Peyer's patch (tissue), 4 donors: ENCODE measurements around the gene FNDC11. TPM values are rescaled to one million over a fixed set of nuclear protein-coding genes. Genes with fewer than 3 reads are reported as not detected.

Experiments used
- DNase-seq, 3 donors: peaks; one replicate each; pipeline ENCODE4 v3.0.0-alpha.2; 2017 to 2019
- H3K27ac ChIP-seq, 4 donors: fragments of 200-600 bp; sonication (generic); one replicate each; pipeline ENCODE4 v1.5.1; 2016 to 2019
- H3K27me3 ChIP-seq, 2 donors: fragments of 200-600 bp; sonication (generic); one replicate each; pipeline ENCODE4 v1.5.1; 2019
- H3K36me3 ChIP-seq, 3 donors: fragments of 200-600 bp; sonication (generic); one replicate each; pipeline ENCODE4 v1.5.1; 2016 to 2019
- H3K4me1 ChIP-seq, 4 donors: fragments of 200-600 bp; sonication (generic); one replicate each; pipeline ENCODE4 v1.5.1; 2016 to 2019
- H3K4me3 ChIP-seq, 4 donors: fragments of 200-600 bp; sonication (generic); 1 replicate in 3 of 4; 2 replicates in 1 of 4; pipeline ENCODE4 v1.5.1; 2016 to 2019; ENCODE audit warnings: mild to moderate bottlenecking in 1 of 4
- H3K9me3 ChIP-seq, 4 donors: fragments of 200-600 bp; sonication (generic); one replicate each; pipeline ENCODE4 v1.5.1; 2016 to 2019; ENCODE audit warnings: mild to moderate bottlenecking in 1 of 4
- CTCF ChIP-seq, 6 experiments: fragments of 450-650 bp in 4 of 6; fragments of 200-600 bp in 2 of 6; sonication (generic) in 1 of 6; IDR thresholded peaks; one replicate each; pipeline ENCODE4 v1.5.1; 2017 to 2019; ENCODE audit warnings: antibody characterized with exemption in 6 of 6, mild to moderate bottlenecking in 3 of 6, moderate library complexity in 1 of 6
- POLR2A ChIP-seq, 2 donors: fragments of 450-650 bp; IDR thresholded peaks; one replicate each; pipeline ENCODE4 v1.5.1; 2017; ENCODE audit warnings: antibody characterized with exemption in 2 of 2, mild to moderate bottlenecking in 2 of 2, moderate library complexity in 2 of 2
- total RNA-seq, 4 donors: library from RNA; depleted of rRNA; stranded (reverse); fragments of >200 nt; gene quantifications; one replicate each; pipeline ENCODE4 v1.1.0, GENCODE V29; 2016

Gene FNDC11
- total RNA-seq, 4 donors from 2014 or later, result 0.67 TPM; not detected in 3

GRCh38 chr20:63521602-63522001 is 32.4 kb upstream of the FNDC11 start:
- TF ChIP-seq POLR2A (IDR thresholded peaks at IDR 0.05) (no peak), CTCF (IDR thresholded peaks at IDR 0.05) (no peak)
- H3K27ac ChIP-seq, result peak overlapping the region; percentile 93 to 99 (median 96)
- H3K27me3 ChIP-seq, result no peaks in the 10 kb centered on the region
- peaks cover 0 to 16% (median 0%) of the 10 kb centered on the region in 3 donors for H3K36me3 ChIP-seq
- DNase-seq, result peak in 1 of 3 donors; percentile 48
- peaks cover 0 to 31% (median 11%) of the 10 kb centered on the region in 4 donors for H3K4me1 ChIP-seq
- peak overlapping the region; percentile 76 to 99 (median 98) for H3K4me3 ChIP-seq
- no peaks in the 10 kb centered on the region for H3K9me3 ChIP-seq

- no peaks in the 10 kb centered on the region for H3K27me3 ChIP-seq
- H3K27ac ChIP-seq, result no peak overlapping the region
- peak overlapping the region in 2 of 4 donors; percentile 76 to 98 for H3K4me3 ChIP-seq
These were observed 31.7 kb upstream of the FNDC11 start for GRCh38 chr20:63522091-63522868.

GRCh38 chr20:63522981-63523611 is 30.9 kb upstream of the FNDC11 start:
- no peak overlapping the region for H3K27ac ChIP-seq
- DNase-seq, result peak in 1 of 3 donors; percentile 51

More at GRCh38 chr20:63522091-63522868, 31.7 kb upstream of the FNDC11 start:
- TF ChIP-seq CTCF (IDR thresholded peaks at IDR 0.05) (no peak), POLR2A (IDR thresholded peaks at IDR 0.05) (no peak)
- H3K4me1 ChIP-seq, result peaks cover 0 to 31% (median 11%) of the 10 kb centered on the region in 4 donors
- H3K36me3 ChIP-seq, result peaks cover 0 to 16% (median 0%) of the 10 kb centered on the region in 3 donors
- peak in 1 of 3 donors; percentile 47 for DNase-seq
- H3K9me3 ChIP-seq, result no peaks in the 10 kb centered on the region

GRCh38 chr20:63525185-63525584 is 28.8 kb upstream of the FNDC11 start:
- TF ChIP-seq POLR2A (IDR thresholded peaks at IDR 0.05) (no peak), CTCF (IDR thresholded peaks at IDR 0.05) (no peak)
- Histone ChIP-seq H3K36me3 (peaks cover 0 to 16% (median 0%) of the 10 kb centered on the region in 3 donors), H3K27me3 (no peaks in the 10 kb centered on the region), H3K9me3 (no peaks in the 10 kb centered on the region), H3K4me3 (no peak overlapping the region), H3K27ac (no peak overlapping the region), H3K4me1 (peaks cover 0 to 24% (median 11%) of the 10 kb centered on the region in 4 donors)
- DNase-seq, result no peak

More at GRCh38 chr20:63522981-63523611, 30.9 kb upstream of the FNDC11 start:
- no peaks in the 10 kb centered on the region for H3K9me3 ChIP-seq
- no peaks in the 10 kb centered on the region for H3K27me3 ChIP-seq
- H3K36me3 ChIP-seq, result peaks cover 0 to 16% (median 0%) of the 10 kb centered on the region in 3 donors
- no peak overlapping the region for H3K4me3 ChIP-seq
- TF ChIP-seq CTCF (IDR thresholded peaks at IDR 0.05) (no peak), POLR2A (IDR thresholded peaks at IDR 0.05) (no peak)
- peaks cover 0 to 31% (median 11%) of the 10 kb centered on the region in 4 donors for H3K4me1 ChIP-seq

- DNase-seq, result peak in 1 of 3 donors; percentile 50
- no peak overlapping the region for H3K27ac ChIP-seq
- peaks cover 0 to 16% (median 0%) of the 10 kb centered on the region in 3 donors for H3K36me3 ChIP-seq
- peaks cover 4 to 27% (median 11%) of the 10 kb centered on the region in 4 donors for H3K4me1 ChIP-seq
- TF ChIP-seq CTCF (IDR thresholded peaks at IDR 0.05) (no peak), POLR2A (IDR thresholded peaks at IDR 0.05) (no peak)
- no peaks in the 10 kb centered on the region for H3K9me3 ChIP-seq
- no peak overlapping the region for H3K4me3 ChIP-seq
- no peaks in the 10 kb centered on the region for H3K27me3 ChIP-seq
These were observed 28.0 kb upstream of the FNDC11 start for GRCh38 chr20:63525971-63526370.
